ENCODE results near the gene FRMD4B. TPM values are rescaled to one million over a fixed set of nuclear protein-coding genes. Genes with fewer than 3 reads are reported as not detected.
"Not testable (repeated sequence)": the region's sequence is repeated elsewhere in the genome, so short reads cannot be mapped to it uniquely, and the experiment has no call there.

FRMD4B gene
- total RNA-seq, 1 donor from 2014 or later = not detected

DNA sequence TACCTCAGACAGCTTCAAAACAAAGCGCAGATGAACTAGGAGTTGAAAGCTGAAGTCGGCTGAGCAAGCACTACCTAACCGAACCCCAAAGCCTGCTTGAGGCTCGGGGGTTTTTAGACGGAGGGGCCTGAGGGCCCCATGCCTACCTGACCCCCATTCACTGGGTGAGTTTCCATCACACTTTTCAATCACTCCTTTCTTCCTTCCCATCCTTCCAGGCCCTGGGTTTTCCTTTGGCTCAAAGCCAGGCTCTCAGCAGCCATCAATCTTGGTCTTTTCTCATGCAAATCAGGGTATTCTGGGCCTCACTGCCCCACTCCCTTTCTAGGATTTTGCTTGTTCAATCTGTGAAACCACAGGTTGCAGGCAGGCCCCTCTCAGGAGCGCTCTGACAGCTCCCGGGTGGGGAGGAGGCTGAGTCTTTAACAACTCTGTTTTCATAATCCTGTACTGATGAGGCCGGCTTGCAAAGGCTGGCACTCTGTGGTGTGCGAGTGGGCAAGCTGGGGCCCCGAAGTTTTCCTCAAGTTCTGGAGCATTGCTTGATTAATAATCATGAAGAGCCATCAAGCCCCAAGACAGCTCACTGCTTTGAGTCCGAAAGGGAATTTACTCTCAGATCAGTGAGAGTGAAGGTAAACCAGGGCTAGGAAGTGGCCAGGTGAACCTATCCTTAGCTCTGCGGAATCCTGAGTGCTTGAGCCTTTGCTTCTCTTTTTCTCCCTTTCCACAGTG, 97.6 kb downstream of the FRMD4B start:
- ATAC-seq (ENCODE audit: low read depth) = no peak
- ChIA-PET POLR2A (no interaction called here), CTCF (interaction anchor here (1.0 kb wide), 1 partner anchor 17 kb away, joined by 3 read pairs; no protein-coding TSS in a partner anchor)
- Mint-ChIP-seq H3K36me3 (ENCODE audit: low read depth) (no peaks in the 10 kb centered on the region), H3K27ac (no peak overlapping the region), H3K9me3 (no peaks in the 10 kb centered on the region), H3K4me3 (no peak overlapping the region), H3K27me3 (no peaks in the 10 kb centered on the region), H3K4me1 (no peaks in the 10 kb centered on the region)
- TF ChIP-seq, protein P1, sequence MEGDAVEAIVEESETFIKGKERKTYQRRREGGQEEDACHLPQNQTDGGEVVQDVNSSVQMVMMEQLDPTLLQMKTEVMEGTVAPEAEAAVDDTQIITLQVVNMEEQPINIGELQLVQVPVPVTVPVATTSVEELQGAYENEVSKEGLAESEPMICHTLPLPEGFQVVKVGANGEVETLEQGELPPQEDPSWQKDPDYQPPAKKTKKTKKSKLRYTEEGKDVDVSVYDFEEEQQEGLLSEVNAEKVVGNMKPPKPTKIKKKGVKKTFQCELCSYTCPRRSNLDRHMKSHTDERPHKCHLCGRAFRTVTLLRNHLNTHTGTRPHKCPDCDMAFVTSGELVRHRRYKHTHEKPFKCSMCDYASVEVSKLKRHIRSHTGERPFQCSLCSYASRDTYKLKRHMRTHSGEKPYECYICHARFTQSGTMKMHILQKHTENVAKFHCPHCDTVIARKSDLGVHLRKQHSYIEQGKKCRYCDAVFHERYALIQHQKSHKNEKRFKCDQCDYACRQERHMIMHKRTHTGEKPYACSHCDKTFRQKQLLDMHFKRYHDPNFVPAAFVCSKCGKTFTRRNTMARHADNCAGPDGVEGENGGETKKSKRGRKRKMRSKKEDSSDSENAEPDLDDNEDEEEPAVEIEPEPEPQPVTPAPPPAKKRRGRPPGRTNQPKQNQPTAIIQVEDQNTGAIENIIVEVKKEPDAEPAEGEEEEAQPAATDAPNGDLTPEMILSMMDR (IDR thresholded peaks at IDR 0.05) = no peak
- intact Hi-C loops (cut with micrococcal nuclease) = no loop called here
- DNase-seq = no peak

DNA sequence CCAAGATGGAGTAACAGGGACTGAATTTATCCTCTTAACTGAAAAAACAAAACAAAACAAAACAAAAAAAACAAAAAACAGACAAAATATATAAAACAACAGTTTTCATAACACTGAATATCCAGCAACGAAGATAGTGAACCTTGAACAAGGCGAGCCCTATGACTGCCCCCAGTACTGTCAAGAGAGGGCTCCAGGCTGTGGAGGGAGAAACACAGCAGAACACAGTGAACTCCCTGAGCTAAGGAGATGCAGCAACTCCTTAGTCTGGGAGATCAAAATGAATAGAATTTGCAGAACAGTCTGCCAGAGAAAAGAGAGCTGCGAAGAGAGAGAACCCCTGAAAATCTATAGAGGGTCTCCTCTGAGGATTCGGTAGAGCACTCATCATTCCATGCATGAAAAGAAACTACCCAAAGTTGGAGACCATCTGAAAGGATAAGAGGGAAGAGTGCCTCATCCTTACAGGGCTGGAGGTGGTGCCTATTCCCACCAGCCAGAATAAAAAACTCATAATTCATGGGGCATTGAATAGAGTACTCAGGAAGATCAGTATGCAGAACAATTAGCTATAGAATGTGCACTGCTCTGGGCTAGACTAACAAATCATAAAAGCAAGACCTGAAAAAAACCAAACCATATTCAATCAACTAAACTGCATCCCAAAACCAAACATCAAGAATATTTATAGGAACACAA, 101.8 kb downstream of the FRMD4B start:
- DNase-seq = no peak
- intact Hi-C loops (cut with micrococcal nuclease) = no loop called here
- TF ChIP-seq, protein P1 (IDR thresholded peaks at IDR 0.05) = no peak
- Mint-ChIP-seq H3K4me1 (no peaks in the 10 kb centered on the region), H3K9me3 (no peaks in the 10 kb centered on the region), H3K36me3 (ENCODE audit: low read depth) (no peaks in the 10 kb centered on the region), H3K27me3 (peaks cover 6% of the 10 kb centered on the region), H3K27ac (no peak overlapping the region), H3K4me3 (no peak overlapping the region)
- CTCF ChIA-PET = no interaction called here
- no peak for ATAC-seq (ENCODE audit: low read depth)
- POLR2A ChIA-PET = no interaction called here

DNA sequence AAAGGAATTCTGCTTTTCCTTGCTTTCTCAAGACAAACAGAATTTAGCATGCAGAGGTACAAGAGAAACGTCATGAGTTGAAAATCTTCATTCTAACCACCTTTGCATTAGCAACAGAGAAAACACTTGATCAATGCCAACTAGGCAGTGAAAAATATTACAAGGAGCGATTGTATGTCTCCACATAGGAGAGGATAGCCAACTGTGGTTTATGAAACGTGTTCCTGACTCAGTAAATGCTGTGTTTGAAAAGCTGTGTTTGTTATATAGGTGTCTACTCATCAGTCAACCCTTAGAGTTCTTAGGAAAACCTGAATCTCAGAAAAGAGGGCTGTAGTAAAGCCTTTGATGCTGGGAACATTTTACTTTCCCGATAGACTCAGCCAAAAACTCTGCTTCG, 102.4 kb downstream of the FRMD4B start:
- Mint-ChIP-seq H3K27ac (no peak overlapping the region), H3K4me3 (no peak overlapping the region), H3K36me3 (ENCODE audit: low read depth) (no peaks in the 10 kb centered on the region), H3K4me1 (no peaks in the 10 kb centered on the region), H3K27me3 (peaks cover 9% of the 10 kb centered on the region), H3K9me3 (no peaks in the 10 kb centered on the region)
- ChIA-PET CTCF (no interaction called here), POLR2A (no interaction called here)
- intact Hi-C loops (cut with micrococcal nuclease) = no loop called here
- ATAC-seq (ENCODE audit: low read depth) (no peak), DNase-seq (no peak)
- TF ChIP-seq, protein P1 (IDR thresholded peaks at IDR 0.05) = no peak

DNA sequence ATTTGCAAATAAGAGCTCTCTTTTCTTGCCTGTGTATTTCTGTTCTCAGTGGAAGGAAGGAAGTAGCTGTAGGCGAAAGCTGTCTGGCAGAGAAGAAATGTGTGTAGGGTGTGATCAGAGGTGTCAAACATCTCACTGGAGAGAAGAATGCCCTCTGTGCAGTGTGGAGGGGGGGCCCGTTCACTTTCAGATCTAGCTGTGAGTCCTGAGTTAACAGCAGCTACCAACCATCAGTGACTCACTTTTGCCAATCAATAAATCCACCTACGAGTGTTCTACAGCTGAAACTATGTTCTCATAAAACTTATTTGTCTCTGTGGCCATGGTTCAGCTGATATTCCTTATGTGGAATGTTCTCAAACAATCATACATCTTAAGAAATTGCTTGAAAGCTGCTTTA, 103.7 kb downstream of the FRMD4B start:
- intact Hi-C loops (cut with micrococcal nuclease) = no loop called here
- Mint-ChIP-seq H3K27ac (no peak overlapping the region), H3K36me3 (ENCODE audit: low read depth) (no peaks in the 10 kb centered on the region), H3K9me3 (no peaks in the 10 kb centered on the region), H3K27me3 (peaks cover 9% of the 10 kb centered on the region), H3K4me3 (no peak overlapping the region), H3K4me1 (no peaks in the 10 kb centered on the region)
- DNase-seq (no peak), ATAC-seq (ENCODE audit: low read depth) (no peak)
- CTCF ChIA-PET = no interaction called here
- POLR2A ChIA-PET = no interaction called here
- TF ChIP-seq, protein P1 (IDR thresholded peaks at IDR 0.05) = no peak

DNA sequence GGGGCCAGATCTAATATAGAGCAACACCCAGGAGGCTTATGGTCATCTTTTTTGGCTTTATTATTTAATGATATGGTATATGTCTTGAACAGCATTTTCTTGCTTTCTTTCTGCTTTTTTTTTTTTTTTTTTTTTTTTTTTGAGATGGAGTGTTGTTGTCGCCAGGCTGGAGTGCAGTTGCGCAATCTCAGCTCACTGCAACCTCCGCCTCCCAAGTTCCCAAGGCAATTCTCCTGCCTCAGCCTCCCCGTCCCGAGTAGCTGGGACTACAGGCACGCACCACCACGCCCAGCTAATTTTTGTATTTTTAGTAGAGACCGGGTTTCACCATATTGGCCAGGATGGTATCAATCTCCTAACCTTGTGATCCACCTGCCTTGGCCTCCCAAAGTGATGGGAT, 108.5 kb downstream of the FRMD4B start:
- intact Hi-C loops (cut with micrococcal nuclease); DNase-seq; CTCF ChIA-PET; H3K4me3 Mint-ChIP-seq; ATAC-seq (ENCODE audit: low read depth); H3K4me1 Mint-ChIP-seq; H3K9me3 Mint-ChIP-seq; H3K27me3 Mint-ChIP-seq; H3K36me3 Mint-ChIP-seq (ENCODE audit: low read depth); H3K27ac Mint-ChIP-seq: not testable (repeated sequence)
- POLR2A ChIA-PET = interaction anchor here (0.7 kb wide), 1 partner anchor 18 kb away, joined by 5 read pairs; no protein-coding TSS in a partner anchor

All from activated B cell treated with CpG ODN at 0.5 μM for 24 hours (primary cell).